Urothelium cell line (cell line): Measurements from ENCODE around the gene MET.
A peak's percentile ranks its signal among the peaks of the same experiment; 100 is the strongest.
"Not testable (repeated sequence)": the region's sequence is repeated elsewhere in the genome, so short reads cannot be mapped to it uniquely, and the experiment has no call there.

ENCODE experiments used
- DNase-seq: peaks from one replicate; pipeline ENCODE4 v3.0.0; 2011; ENCODE audit warnings: low spot score, mixed read lengths
- FAIRE-seq: peaks from 2 replicates; lab custom pipeline; 2011; peaks lifted over from hg19 to GRCh38; lab: Jason Lieb, UNC

MET gene

GRCh38 chr7:116802746-116803152 lies 130.8 kb downstream of the MET start:
- peak; percentile 27 for DNase-seq
- no peak for FAIRE-seq

GRCh38 chr7:116804471-116804870 lies 132.5 kb downstream of the MET start:
- FAIRE-seq (no peak), DNase-seq (no peak)

- DNase-seq: no peak
- no peak for FAIRE-seq
These were observed 133.1 kb downstream of the MET start for GRCh38 chr7:116805100-116805544.

- FAIRE-seq (no peak), DNase-seq (no peak)
These were observed 134.3 kb downstream of the MET start for GRCh38 chr7:116806046-116806944.

- DNase-seq (no peak), FAIRE-seq (no peak)
These were observed 135.1 kb downstream of the MET start for GRCh38 chr7:116807011-116807560.

- DNase-seq (peak; percentile 20), FAIRE-seq (no peak)
These were observed 137.8 kb downstream of the MET start for GRCh38 chr7:116809636-116810266.

- no peak for FAIRE-seq
- DNase-seq: no peak
These were observed 138.5 kb downstream of the MET start for GRCh38 chr7:116810267-116811116.

GRCh38 chr7:116811768-116812167 lies 139.8 kb downstream of the MET start:
- DNase-seq: no peak
- FAIRE-seq: no peak

- no peak for DNase-seq
- no peak for FAIRE-seq
These were observed 140.9 kb downstream of the MET start for GRCh38 chr7:116812860-116813259.

GRCh38 chr7:116813371-116813770 lies 141.4 kb downstream of the MET start:
- not testable (repeated sequence) for DNase-seq, FAIRE-seq

- DNase-seq: no peak
- no peak for FAIRE-seq
These were observed 143.0 kb downstream of the MET start for GRCh38 chr7:116815041-116815440.

GRCh38 chr7:116820149-116820548 lies 148.2 kb downstream of the MET start:
- DNase-seq (no peak), FAIRE-seq (no peak)

GRCh38 chr7:116821647-116822046 lies 149.7 kb downstream of the MET start:
- FAIRE-seq, DNase-seq: not testable (repeated sequence)

GRCh38 chr7:116824449-116824848 lies 152.5 kb downstream of the MET start:
- no peak for FAIRE-seq
- DNase-seq: no peak

- FAIRE-seq (no peak), DNase-seq (no peak)
These were observed 156.3 kb downstream of the MET start for GRCh38 chr7:116828281-116828680.

- DNase-seq (no peak), FAIRE-seq (no peak)
These were observed 157.0 kb downstream of the MET start for GRCh38 chr7:116829041-116829440.

- no peak for DNase-seq
- no peak for FAIRE-seq
These were observed 157.5 kb downstream of the MET start for GRCh38 chr7:116829493-116829892.

GRCh38 chr7:116832692-116833091 lies 160.7 kb downstream of the MET start:
- FAIRE-seq: no peak
- DNase-seq: no peak

GRCh38 chr7:116834815-116835504 lies 163.0 kb downstream of the MET start:
- peak; percentile 6 for DNase-seq
- no peak for FAIRE-seq

- no peak for FAIRE-seq
- DNase-seq: no peak
These were observed 164.1 kb downstream of the MET start for GRCh38 chr7:116836048-116836447.
